ENCODE data around the gene PLXNC1.

DNA sequence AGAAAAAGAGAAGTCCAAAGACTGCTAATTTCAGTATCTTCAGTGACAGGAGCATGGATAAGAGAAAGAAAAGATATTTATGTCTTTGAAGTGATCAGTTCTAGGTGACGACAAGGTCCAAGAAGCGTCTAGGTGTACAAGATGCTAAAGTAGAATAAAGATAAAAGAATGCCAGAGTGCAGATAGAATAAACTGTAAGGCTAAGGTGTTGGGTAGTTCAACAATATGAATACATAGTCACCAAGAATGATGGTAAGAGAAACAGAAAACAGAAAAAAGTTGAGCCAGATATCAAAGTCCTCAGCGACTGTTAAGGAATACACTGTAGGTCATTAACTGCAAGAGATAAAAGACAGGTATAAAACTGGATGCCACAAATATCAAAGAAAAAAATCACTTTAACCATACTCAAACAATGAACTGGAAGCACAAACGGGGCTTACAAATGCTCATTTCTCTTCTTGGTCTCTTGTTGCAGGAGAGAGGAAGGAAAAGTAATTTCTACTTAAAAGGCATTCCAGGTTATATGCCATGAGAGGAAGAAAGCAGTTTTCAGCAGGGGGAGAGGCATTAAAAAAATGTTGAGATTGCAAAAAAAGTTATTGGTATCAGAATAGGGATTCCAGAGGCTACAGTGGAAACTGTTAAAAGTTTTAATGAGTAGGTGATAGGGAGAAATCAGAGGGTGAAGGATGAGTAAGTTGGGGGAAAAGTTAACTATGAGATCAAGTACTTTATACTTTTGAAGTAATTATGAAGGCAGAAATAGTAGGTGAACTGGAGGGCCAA, 189.8 kb downstream of the PLXNC1 start:
- TF ChIP-seq, protein P1, sequence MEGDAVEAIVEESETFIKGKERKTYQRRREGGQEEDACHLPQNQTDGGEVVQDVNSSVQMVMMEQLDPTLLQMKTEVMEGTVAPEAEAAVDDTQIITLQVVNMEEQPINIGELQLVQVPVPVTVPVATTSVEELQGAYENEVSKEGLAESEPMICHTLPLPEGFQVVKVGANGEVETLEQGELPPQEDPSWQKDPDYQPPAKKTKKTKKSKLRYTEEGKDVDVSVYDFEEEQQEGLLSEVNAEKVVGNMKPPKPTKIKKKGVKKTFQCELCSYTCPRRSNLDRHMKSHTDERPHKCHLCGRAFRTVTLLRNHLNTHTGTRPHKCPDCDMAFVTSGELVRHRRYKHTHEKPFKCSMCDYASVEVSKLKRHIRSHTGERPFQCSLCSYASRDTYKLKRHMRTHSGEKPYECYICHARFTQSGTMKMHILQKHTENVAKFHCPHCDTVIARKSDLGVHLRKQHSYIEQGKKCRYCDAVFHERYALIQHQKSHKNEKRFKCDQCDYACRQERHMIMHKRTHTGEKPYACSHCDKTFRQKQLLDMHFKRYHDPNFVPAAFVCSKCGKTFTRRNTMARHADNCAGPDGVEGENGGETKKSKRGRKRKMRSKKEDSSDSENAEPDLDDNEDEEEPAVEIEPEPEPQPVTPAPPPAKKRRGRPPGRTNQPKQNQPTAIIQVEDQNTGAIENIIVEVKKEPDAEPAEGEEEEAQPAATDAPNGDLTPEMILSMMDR (IDR thresholded peaks at IDR 0.05) = no peak
- no peak for TF ChIP-seq POLR2A (IDR thresholded peaks at IDR 0.05)
